Stimulated activated CD4-positive, alpha-beta T cell treated with anti-CD3 and anti-CD28 coated beads, Interleukin-12 subunit alpha, Interleukin-12 subunit beta, amount 100 ng/mL, for 24 hours (primary cell): Measurements from ENCODE around the gene GRK2.
A peak's percentile ranks its signal among the peaks of the same experiment; 100 is the strongest.

Experiments
- DNase-seq, 2 experiments: peaks; one replicate each; pipeline ENCODE4 v3.0.0-alpha.2; 2020; ENCODE audit warnings: low read depth in 2 of 2

The GRK2 gene

DNA sequence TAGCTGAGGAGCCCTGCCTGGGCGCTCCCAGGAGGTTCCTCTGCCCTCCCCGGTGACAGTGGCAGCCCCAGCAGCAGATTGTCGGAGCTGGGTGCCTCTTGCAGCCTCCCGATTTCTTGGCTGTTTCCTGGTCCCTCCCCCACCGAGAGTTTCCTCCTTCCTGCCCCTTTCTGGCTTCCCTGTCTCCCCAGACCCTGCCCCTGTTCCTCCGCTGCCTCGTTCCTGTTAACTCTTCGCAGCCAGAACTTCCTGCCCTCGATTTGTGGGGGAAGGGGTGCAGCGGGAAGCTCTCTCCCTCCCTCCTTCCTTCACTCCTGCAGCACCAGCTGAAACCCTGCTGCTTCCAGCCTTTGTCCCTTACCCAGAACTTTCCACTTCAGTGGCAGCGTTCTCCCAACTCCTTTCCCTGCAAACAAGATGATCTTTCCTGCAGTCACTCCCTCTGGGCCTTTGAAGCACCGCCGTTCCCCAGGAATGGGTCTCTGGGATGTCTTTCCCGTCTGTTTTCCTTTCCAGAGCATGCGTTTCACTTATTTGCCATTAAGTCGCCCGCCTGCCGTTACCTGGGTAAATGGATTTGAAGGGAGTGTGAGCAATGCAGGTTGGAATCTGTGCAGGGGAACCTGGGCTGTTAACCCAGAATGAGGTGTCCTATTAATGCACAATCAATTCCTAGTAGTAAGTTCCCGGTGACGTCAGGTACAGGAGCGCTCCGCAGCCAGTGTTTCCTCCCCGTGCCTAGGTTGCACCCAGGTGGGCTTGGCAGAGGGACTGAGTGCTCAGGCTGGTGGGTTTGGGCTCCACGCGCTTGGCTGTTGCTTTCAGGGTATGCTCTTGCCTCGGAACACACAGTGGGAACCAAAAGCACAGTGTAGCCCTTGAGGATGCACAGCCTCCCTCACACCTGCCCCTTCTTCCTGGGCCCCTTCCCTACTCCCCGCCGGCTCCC lies 4.3 kb downstream of the GRK2 start:
- DNase-seq: no peak

- DNase-seq: no peak
These were observed 4.9 kb downstream of the GRK2 start for GRCh38 chr11:67271205-67271540.

DNA sequence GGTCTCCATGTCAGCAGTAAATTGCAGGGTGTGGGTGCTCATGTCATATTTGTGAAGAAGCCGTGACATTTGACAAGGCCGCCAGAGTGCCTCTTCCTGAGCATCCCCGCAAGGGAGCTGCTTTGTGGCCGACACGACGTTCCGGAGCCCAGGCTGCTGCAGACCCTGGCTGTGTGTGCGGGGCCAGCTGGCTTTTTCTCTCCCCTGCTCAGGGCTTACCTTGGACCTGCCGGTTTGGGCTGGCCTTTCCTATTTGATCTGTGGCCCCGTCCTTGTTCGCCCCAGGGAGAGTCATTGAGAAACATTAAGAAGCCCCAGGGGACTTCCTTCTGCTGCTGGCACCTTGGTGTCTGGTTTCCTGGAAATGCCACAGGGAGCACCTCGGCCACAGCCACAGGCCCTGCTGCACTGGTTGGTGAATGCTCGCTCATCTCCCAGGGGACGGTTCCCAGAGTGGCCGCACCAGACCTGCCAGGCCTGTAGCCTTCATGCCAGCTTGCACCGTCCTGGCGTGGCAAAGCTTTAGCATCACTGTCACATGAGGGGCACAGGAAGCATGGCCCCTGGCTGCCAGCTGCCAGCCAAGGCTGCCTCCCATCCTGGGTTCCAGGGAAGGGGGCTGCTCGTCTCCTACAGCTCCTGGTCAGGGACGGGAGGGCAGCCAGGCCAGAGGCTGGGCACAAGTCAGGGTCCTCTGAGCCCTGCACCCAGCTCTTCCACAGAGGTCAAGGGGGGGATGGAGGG lies 5.4 kb downstream of the GRK2 start:
- DNase-seq: no peak

DNA sequence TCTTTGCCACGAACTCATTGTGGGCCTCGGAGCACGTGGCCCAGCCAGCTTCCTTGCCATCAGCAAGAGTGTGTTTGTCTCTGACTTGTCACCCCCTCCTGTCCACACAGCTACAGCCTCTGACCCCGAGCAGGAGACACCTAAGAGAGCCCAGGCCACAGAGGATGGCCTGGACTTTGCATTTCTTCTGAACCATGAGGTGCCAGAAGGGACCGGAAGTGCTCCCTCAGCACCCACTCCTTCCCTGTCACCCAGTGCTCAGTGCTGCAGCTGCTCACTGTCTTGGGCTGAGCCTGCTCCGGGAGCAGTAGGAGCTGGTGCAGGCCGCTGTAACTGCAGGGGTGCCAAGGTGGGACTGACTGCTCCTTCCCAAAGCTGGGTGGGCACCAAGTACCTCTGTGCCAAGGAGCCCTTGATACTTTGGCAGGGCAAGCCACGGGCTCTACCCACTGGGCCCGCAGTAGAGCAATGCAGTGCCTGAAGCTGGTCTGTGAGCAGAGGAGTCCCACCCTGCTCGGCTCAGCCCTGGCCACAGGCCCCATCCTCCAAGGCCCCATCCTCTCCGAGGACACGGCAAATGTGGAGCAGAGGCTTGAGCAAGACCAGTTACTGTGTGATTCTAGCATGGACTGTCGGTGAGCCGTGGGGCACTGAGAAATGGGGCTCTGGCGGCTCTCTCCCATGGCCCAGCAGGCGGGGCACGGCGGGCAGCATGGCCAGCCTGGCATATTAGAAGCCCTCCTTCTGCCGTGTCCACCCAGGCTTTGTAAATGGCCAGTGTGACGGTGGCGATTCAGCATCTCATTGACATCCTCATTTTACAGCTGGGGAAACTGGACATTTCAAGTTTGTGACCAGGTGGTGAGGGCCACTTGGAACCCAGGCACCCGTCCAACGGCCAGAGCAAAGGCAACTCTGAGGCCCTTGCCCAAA lies 6.3 kb downstream of the GRK2 start:
- no peak for DNase-seq

DNA sequence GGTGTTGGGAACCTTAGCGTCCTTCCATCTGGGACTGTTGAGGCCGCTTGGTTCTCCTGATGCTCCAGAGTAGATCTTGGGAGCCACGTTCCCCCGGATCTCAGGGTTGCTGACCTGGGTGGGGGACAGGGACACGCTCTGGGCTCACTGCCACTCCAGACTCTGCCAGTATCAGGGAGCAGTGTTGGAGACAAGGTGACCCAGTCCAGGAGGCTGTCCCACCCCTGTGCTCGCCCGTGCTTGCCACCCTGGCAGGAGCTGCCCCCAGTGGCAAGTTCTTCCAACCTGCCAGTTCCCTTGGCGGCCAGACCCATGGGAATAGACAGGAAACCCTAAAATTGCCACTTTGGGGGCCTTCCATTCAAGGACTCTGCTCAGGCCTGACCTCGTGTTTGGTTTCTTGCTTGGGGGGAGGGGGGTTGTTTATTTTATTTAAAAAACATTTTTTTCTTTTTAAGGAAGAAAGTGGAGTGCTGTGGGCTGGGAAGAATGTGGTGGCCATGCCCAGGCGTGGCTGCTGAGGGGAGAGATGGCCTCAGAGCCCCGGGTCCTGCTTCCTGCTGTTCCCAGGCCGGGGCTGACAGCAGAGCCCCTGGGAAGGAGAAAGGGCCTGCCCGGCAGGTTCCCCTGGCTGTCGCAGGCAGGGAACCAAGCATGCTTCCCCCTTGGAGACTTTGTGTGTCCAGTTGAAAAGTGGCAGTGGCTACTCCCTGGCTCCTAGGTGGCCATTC lies 7.2 kb downstream of the GRK2 start:
- no peak for DNase-seq

DNA sequence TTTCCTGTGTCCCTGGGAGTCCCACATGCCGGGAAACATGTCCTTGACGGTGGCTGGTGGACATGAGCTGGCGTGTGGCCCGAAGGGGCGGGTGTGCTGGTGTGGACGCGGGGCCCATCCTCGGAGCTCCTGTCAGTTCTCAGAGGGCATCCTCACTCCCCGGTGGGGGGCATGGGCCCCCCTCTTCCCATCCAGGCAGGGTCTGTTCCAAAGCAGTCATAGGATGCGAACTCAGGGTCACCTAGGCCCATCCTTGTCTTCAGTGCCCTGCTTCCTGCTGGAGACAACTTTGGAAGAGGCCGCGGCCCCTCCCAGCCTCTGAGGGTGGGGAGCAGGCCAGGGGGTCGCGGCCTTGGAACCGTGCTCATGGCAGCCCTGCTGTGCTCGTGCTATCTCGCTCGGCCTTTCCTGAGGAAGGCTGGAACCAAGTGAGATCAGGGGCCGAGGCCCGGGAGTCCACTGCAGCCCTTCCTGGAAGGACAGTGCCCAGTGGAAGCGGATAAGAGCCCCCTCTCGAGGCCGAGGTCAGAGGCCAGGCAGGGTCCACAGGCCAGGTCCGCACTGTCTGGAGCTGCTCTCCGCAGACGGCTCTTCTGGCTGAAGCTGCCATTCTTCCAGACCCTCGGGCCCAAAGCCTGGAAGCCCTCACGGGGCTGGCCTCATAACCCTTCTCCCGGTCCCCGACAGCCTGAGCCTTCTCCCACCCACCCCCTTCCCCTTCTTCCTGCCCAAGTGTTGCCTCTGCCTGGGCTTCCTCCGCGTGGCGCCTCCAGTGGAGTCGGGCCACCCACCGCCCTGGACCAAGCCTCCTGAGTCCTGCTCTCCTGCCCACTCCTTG lies 8.7 kb downstream of the GRK2 start:
- no peak for DNase-seq

DNA sequence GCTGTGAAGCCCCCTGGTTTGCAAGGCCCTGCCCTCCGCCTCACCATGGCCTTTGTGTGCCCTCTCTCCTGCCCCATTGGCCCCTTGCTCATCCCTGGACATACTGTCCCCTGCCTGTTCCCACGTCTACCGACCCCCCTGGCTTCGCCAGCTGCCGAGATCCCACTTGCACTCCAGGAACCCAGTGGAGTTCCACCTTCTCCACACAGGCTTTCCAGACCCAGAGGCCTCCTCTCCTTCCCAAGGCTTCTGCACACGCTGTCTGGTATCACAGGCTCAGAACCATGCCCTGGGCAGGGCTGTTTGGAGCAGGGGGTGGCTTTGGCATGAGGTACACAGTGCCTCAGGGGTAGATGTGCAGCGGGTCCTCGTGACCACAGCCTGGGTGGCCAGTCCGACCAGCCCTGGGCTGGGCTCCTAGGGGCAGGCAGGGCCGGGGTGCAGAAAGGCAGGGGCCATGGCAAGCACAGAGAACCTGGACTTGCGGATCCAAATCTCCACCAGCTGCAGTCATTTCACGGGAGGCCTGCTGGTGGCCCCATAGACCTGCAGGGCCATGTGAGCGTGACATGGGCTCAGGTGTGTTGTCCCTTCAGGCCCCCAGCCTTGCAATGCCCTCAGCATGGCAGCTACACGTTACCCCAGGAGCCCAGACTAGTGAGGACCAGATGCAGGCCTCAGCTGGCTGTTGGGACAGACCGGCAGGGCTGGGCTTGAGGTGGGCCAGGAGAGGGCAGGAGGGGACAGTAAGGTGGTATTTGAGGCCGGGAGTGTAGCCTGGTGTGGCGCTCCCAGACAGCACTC lies 9.5 kb downstream of the GRK2 start:
- no peak for DNase-seq

DNA sequence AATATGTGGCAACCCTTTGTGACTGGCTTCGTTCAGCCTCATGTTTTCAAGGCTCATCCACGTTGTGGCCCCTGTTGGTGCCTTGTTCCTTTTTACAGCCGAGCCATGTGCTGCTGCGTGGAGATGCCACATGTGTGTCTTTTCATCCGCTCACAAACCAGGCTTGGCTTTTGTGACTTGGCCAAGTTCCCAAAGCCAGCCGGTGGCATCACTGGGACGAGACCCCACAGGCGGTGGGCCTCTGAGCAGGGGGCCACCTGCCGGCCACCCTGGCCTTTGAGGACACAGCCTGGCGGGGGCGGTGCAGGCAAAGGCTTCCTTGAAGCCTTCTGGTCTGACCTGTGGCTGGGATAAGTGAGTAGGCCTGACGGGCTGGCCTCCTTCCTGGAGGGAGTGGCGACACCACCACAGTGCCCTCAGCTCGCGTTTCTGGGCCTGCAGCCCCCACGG lies 10.5 kb downstream of the GRK2 start:
- no peak for DNase-seq

DNA sequence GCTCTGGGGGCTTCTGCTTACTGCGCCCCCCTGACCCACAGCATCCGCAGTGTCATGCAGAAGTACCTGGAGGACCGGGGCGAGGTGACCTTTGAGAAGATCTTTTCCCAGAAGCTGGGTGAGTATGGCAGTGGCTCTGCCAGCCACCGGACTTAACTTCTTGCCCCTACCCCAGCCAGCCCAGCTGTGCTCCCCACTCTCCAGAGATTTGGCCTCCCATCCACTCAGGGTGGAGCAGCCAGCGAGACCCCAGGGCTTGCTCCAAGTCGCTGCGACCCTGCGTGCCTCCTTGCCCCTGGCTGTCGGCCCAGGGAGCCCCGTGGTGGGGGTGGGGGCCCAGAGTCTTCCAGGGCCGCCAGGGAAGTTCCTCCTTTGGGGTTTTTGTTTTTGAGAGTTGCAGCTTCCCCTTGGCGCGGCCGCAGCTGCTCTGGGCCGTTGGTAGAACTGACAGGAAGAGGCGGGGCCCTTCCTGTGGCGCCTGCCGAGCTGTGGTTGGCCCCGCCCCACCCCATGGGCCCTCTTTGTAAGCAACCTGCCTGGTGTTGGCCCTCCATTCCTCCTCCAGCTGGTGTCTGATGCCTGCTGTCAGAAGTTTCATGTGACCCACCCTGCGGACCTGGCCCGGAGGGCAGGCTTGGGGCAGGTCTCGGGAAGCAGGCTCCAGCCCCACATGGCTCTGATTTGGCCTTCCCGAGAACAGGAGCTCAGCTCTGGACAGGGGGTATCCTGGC lies 11.1 kb downstream of the GRK2 start:
- DNase-seq: peak; percentile 74 to 87

DNA sequence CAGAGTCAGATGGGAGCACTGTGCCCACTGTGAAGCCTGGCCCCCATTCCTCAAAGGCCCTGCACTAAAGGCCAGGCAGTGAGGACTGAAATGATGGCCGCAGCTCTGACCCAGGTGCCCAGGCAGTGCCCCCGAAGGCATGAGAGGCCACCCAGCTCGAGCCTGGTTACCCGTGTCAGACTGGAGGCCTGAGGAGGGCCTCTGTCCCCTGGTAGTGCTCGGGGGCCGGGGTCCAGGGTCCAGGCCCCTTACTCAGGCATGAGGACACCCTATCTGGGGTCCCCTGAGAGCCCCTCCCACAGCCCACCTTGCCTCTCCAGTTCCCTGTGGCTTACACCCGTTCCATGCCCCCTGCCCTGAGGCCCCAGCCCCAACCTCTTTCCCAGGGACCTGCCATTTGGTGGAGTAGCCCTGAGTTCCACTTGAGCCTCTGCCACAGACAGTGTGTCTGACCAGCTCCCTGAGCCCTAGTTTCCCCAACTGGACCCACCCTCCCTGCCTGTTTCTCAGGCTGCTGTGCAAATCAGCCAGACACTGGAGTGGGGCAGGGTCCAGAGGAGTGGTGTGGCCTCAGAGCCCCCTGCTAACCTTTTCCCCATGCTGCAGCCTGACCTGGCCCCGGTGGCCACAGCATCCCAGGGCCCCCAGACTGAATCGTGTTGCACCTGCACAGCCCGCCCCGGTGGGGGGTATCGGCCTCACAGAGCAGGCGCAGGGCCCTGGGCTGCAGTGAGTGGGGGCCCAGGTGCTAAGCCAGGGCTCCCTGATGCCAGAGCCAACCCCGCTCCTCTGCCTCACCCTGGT lies 12.1 kb downstream of the GRK2 start:
- DNase-seq: no peak

GRCh38 chr11:67278939-67279588 lies 12.8 kb downstream of the GRK2 start:
- DNase-seq: no peak

DNA sequence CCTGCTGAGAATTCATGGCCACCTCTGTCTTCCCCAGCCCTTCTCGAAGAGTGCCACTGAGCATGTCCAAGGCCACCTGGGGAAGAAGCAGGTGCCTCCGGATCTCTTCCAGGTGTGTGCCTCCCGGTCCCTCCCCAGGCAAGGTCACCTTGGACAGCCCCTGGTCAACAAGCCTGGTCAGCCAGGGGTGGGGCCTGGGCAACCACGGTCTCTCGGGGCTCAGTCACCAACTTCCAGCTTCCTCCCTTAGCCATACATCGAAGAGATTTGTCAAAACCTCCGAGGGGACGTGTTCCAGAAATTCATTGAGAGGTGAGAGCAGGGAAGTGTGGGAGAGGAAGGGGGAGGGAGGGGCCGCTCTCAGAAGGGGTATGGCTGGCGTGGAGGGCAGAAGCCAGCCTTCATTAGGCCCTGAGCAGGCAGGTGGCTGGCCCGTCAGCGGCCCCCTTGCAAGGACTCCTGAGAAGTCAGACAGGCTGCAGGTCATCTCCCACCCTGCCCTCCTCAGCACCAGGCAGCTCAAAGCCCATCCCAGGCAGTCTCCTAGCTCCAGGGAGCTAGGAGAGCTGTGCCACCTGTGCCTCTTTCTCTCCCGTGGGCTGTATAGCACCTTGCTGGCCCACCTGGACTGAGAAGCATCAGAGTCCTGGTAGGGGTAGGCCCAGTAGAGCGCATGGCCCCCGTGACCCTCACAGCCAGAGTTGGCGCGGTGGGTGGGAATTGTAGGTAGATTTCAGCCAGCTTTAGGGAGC lies 13.5 kb downstream of the GRK2 start:
- no peak for DNase-seq

DNA sequence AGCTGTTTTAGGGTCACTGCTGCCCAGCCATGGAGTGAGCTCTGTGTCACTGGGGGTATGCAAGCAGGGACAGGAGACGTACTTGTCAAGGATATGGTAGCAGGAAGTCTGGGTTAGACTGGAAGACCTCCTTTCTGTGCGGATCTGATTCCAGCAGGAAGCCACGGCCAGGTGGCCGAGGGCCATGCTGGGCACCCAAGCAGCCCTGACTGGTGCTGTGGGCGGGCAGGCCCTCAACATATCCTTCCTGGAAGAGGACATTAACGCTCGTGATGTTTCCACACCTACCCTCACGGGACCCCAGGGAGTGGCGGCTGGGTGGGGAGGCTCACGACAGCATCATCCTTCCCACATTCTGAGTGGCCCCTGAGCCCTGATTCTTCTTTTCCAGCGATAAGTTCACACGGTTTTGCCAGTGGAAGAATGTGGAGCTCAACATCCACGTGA lies 14.1 kb downstream of the GRK2 start:
- DNase-seq: no peak

- DNase-seq: no peak
These were observed 14.7 kb downstream of the GRK2 start for GRCh38 chr11:67280788-67281551.

GRCh38 chr11:67281552-67282150 lies 15.4 kb downstream of the GRK2 start:
- no peak for DNase-seq
